Measurements from ENCODE around the gene RPAIN. TPM values are rescaled to one million over a fixed set of nuclear protein-coding genes. Genes with fewer than 3 reads are reported as not detected.

RPAIN gene
- total and polyA plus RNA-seq, 4 donors, result 10.9 to 37.0 (median 27.8) TPM

- Histone ChIP-seq H3K4me1 (ENCODE audit: control insufficient read depth in 4 of 4, insufficient read depth in 4 of 4, low read length in 3 of 4) (peaks cover 0 to 12% (median 10%) of the 10 kb centered on the region in 4 donors), H3K9ac (ENCODE audit: low read depth in 1 of 2, low read length in 2 of 2) (no peak overlapping the region), H3K4me3 (ENCODE audit: low read depth in 1 of 3, low read length in 3 of 3) (no peak overlapping the region), H3K27ac (ENCODE audit: low read depth in 1 of 2, low read length in 2 of 2) (no peak overlapping the region), H3K27me3 (ENCODE audit: control insufficient read depth in 4 of 4, insufficient read depth in 4 of 4, low read length in 3 of 4) (no peaks in the 10 kb centered on the region), H3K36me3 (ENCODE audit: control insufficient read depth in 4 of 4, insufficient read depth in 3 of 4, low read depth in 1 of 4, low read length in 3 of 4) (peaks cover 6 to 63% (median 56%) of the 10 kb centered on the region in 4 donors), H3K9me3 (ENCODE audit: control insufficient read depth in 4 of 4, low read length in 3 of 4) (no peaks in the 10 kb centered on the region)
- TF ChIP-seq FOXA2 (IDR thresholded peaks at IDR 0.05) (no peak), GABPA (IDR thresholded peaks at IDR 0.05 in 1 of 2, conservative IDR thresholded peaks at IDR 0.05 in 1 of 2) (no peak), EGR1 (IDR thresholded peaks at IDR 0.05; ENCODE audit: low read depth in 2 of 2) (no peak), TAF1 (conservative IDR thresholded peaks at IDR 0.05) (no peak), YY1 (IDR thresholded peaks at IDR 0.05) (no peak), NR2F2 (IDR thresholded peaks at IDR 0.05) (no peak), CTCF (IDR thresholded peaks at IDR 0.05; ENCODE audit: low read depth, low read length, missing input control) (no peak), FOXA1 (IDR thresholded peaks at IDR 0.05) (no peak), ZBTB33 (IDR thresholded peaks at IDR 0.05) (no peak), SP1 (IDR thresholded peaks at IDR 0.05) (no peak), RXRA (IDR thresholded peaks at IDR 0.05) (no peak), HNF4G (IDR thresholded peaks at IDR 0.05) (no peak), ATF3 (IDR thresholded peaks at IDR 0.05) (no peak), RAD21 (IDR thresholded peaks at IDR 0.05) (no peak), MAX (IDR thresholded peaks at IDR 0.05) (no peak)
- WGBS, result 81% methylated on average over 1 of the region's 1 CpG
- DNase-seq (ENCODE audit: low spot score), result no peak
These were observed 4.9 kb downstream of the RPAIN start for GRCh38 chr17:5424909-5425308.

GRCh38 chr17:5425826-5426225, 5.8 kb downstream of the RPAIN start:
- peaks cover 6 to 65% (median 61%) of the 10 kb centered on the region in 4 donors for H3K36me3 ChIP-seq (ENCODE audit: control insufficient read depth in 4 of 4, insufficient read depth in 3 of 4, low read depth in 1 of 4, low read length in 3 of 4)
- no peak overlapping the region for H3K4me3 ChIP-seq (ENCODE audit: low read depth in 1 of 3, low read length in 3 of 3)
- no peaks in the 10 kb centered on the region for H3K9me3 ChIP-seq (ENCODE audit: control insufficient read depth in 4 of 4, low read length in 3 of 4)
- H3K27me3 ChIP-seq (ENCODE audit: control insufficient read depth in 4 of 4, insufficient read depth in 4 of 4, low read length in 3 of 4), result no peaks in the 10 kb centered on the region
- no peak overlapping the region for H3K9ac ChIP-seq (ENCODE audit: low read depth in 1 of 2, low read length in 2 of 2)
- H3K4me1 ChIP-seq (ENCODE audit: control insufficient read depth in 4 of 4, insufficient read depth in 4 of 4, low read length in 3 of 4), result peaks cover 0 to 8% (median 6%) of the 10 kb centered on the region in 4 donors
- H3K27ac ChIP-seq (ENCODE audit: low read depth in 1 of 2, low read length in 2 of 2), result no peak overlapping the region
- 84% methylated on average over 3 of the region's 3 CpGs for WGBS
- no peak for TF ChIP-seq ZBTB33 (IDR thresholded peaks at IDR 0.05)
- no peak for TF ChIP-seq HNF4G (IDR thresholded peaks at IDR 0.05)
- TF ChIP-seq CTCF (IDR thresholded peaks at IDR 0.05; ENCODE audit: low read depth, low read length, missing input control), result no peak
- no peak for TF ChIP-seq RAD21 (IDR thresholded peaks at IDR 0.05)
- no peak for TF ChIP-seq FOXA2 (IDR thresholded peaks at IDR 0.05)
- no peak for DNase-seq (ENCODE audit: low spot score)
